Measurements from ENCODE around the gene SMIM9. TPM values are rescaled to one million over a fixed set of nuclear protein-coding genes. Genes with fewer than 3 reads are reported as not detected.
"Not testable (repeated sequence)": the region's sequence is repeated elsewhere in the genome, so short reads cannot be mapped to it uniquely, and the experiment has no call there.

Gene SMIM9
- total RNA-seq, 1 experiment from 2014 or later: not detected

DNA sequence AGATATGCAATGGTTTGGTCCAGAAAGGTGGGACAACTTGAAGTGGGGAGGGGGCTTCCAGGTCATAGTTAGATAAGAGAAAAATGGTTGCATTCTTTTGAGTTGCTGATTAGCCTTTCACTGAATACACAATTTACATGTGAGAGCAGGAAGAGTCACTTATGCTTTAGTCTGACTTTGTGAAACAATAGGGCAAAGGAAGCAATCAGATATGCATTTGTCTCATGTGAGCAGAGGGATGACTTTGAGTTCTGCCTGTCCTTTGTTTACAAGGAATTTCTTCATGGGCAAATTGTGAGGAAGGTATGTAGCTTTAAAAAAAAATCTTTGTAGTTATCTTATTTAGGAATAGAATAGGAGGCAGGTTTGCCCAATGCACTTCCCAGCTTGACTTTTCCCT, 12.9 kb downstream of the SMIM9 start:
- Histone ChIP-seq H3K36me3 (ENCODE audit: insufficient read depth, low read length) (no peaks in the 10 kb centered on the region), H3K9me3 (ENCODE audit: low read length) (no peaks in the 10 kb centered on the region), H3K79me2 (ENCODE audit: low read length) (no peaks in the 10 kb centered on the region), H2AFZ (ENCODE audit: low read length) (no peak overlapping the region), H3K4me3 (ENCODE audit: low read length) (no peak overlapping the region), H3K9me2 (replicated peaks; ENCODE audit: insufficient read depth, low read length) (no peaks in the 10 kb centered on the region), H4K20me1 (ENCODE audit: insufficient read depth, low read depth, low read length) (no peaks in the 10 kb centered on the region), H3K27me3 (ENCODE audit: low read length) (no peaks in the 10 kb centered on the region), H3K4me2 (ENCODE audit: low read depth, low read length, poor library complexity, severe bottlenecking) (no peak overlapping the region), H3K9ac (ENCODE audit: low read length) (no peak overlapping the region), H3K27ac (ENCODE audit: low read length) (no peak overlapping the region), H3K4me1 (ENCODE audit: low read length) (peaks cover 27% of the 10 kb centered on the region)
- no peak for DNase-seq

DNA sequence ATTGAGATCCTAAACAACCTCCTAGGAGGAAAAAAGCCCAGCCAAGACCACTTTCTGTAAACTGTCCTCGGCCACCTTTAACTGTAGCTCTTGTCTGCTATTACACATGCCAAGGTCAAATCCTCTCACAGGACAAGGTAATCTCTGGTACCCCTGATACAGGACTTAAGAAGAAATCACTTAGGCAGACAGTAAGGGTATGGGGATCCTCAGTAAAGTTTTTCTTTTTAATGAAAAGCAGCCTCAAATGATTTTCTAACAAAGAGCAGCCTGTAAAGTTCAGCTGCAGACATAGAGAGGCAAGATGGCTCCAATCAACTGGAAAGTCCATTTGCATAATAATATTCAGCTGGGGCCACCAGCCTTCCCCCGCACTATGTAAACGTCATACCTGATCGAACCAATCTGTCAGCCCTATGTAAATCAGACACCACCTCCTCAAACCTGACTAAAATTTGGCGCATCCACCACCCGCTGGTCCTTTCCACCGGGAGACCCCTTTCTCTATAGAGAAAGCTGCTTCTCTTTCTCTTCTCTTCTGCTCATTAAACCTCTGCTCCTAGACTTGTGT, 14.6 kb downstream of the SMIM9 start:
- Histone ChIP-seq H3K27me3 (ENCODE audit: low read length) (no peaks in the 10 kb centered on the region), H4K20me1 (ENCODE audit: insufficient read depth, low read depth, low read length) (no peaks in the 10 kb centered on the region), H3K4me3 (ENCODE audit: low read length) (peak overlapping the region; percentile 51), H3K9me2 (replicated peaks; ENCODE audit: insufficient read depth, low read length) (no peaks in the 10 kb centered on the region), H3K36me3 (ENCODE audit: insufficient read depth, low read length) (no peaks in the 10 kb centered on the region), H3K4me1 (ENCODE audit: low read length) (peaks cover 27% of the 10 kb centered on the region), H3K9ac (ENCODE audit: low read length) (peak overlapping the region; percentile 62), H3K9me3 (ENCODE audit: low read length) (no peaks in the 10 kb centered on the region), H3K79me2 (ENCODE audit: low read length) (no peaks in the 10 kb centered on the region), H3K4me2 (ENCODE audit: low read depth, low read length, poor library complexity, severe bottlenecking) (peak overlapping the region; percentile 61), H2AFZ (ENCODE audit: low read length) (no peak overlapping the region), H3K27ac (ENCODE audit: low read length) (peak overlapping the region; percentile 95)
- DNase-seq: peak; percentile 89

DNA sequence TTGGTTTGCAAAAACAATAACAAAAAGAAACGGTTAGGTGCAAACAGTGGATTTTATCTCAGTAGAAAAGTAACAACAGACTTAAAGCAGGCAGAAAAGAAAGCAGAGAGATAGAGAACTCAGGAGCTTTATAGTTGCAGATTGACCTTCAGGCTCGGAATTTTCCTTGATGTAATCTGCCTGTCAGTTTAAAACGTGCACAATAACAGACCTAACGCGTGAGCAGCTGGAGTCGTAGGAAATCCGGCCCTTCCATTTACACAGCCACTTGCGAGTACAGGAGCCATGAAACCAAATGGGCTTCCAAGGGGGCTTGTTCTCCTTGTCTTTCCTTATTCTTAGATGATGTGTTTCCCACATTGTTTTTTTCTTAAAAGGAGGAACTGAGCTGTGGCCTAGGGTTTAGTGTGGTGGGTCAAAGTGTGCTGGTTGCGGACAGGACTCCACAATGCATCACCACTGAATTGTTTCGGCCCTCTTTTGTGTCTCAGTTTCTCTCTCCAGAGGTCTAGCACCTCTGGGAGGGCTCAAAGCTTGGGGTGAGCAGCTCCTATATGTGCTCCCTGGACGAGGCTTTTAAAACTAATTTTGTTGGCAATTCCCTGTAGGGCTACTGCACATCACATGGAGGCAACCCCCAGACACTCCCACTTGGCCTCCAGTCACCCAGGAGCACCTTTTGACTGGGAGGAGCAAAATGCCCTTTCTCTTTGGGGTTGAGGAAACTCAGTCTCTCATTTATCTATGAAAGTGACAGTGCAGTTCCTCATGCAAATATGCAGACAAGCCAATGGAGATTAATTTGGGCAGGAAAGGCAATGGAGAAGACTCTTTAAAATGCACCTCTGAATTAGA, 15.3 kb downstream of the SMIM9 start:
- Histone ChIP-seq H3K4me3 (ENCODE audit: low read length) (peak overlapping the region; percentile 51), H3K9ac (ENCODE audit: low read length) (peak overlapping the region; percentile 62), H3K9me3 (ENCODE audit: low read length) (no peaks in the 10 kb centered on the region), H3K27ac (ENCODE audit: low read length) (peak overlapping the region; percentile 95), H2AFZ (ENCODE audit: low read length) (no peak overlapping the region), H3K79me2 (ENCODE audit: low read length) (no peaks in the 10 kb centered on the region), H3K4me2 (ENCODE audit: low read depth, low read length, poor library complexity, severe bottlenecking) (peak overlapping the region; percentile 61), H3K9me2 (replicated peaks; ENCODE audit: insufficient read depth, low read length) (no peaks in the 10 kb centered on the region), H3K4me1 (ENCODE audit: low read length) (peaks cover 27% of the 10 kb centered on the region), H3K27me3 (ENCODE audit: low read length) (no peaks in the 10 kb centered on the region), H3K36me3 (ENCODE audit: insufficient read depth, low read length) (no peaks in the 10 kb centered on the region), H4K20me1 (ENCODE audit: insufficient read depth, low read depth, low read length) (no peaks in the 10 kb centered on the region)
- DNase-seq: peak; percentile 79

DNA sequence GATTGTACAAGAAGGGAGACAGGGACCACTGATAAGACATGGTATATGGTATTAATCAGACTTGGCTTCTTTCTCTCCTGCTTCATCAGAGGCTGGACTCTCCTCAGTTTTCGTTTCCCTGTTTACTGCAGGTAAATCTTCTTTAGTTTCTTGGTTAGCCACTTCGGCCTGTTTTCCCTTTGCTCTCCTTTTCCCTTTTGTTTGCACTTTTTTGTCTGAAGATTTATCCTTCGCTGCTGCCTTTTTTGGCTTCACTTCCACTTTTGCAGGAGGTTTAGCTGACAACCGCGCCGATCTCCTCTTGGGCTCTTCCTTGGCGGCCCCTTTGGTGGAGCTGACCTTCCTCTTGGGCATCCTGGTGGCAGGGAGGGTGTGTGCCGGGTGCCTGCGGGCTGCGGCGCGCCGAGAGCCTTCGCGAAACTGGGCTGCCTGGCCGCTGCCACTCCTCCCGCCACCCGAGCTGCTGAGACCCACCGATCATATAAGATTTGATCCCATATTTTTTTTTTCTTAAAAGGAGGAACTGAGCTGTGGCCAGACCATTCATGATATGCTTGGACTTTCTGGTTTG, 17.3 kb downstream of the SMIM9 start:
- H3K9ac ChIP-seq (ENCODE audit: low read length); H4K20me1 ChIP-seq (ENCODE audit: insufficient read depth, low read depth, low read length); H3K9me3 ChIP-seq (ENCODE audit: low read length); DNase-seq; H3K27ac ChIP-seq (ENCODE audit: low read length); H3K4me2 ChIP-seq (ENCODE audit: low read depth, low read length, poor library complexity, severe bottlenecking); H2AFZ ChIP-seq (ENCODE audit: low read length); H3K4me3 ChIP-seq (ENCODE audit: low read length); H3K79me2 ChIP-seq (ENCODE audit: low read length); H3K9me2 ChIP-seq (replicated peaks; ENCODE audit: insufficient read depth, low read length); H3K27me3 ChIP-seq (ENCODE audit: low read length); H3K36me3 ChIP-seq (ENCODE audit: insufficient read depth, low read length): not testable (repeated sequence)
- H3K4me1 ChIP-seq (ENCODE audit: low read length): peaks cover 23% of the 10 kb centered on the region

DNA sequence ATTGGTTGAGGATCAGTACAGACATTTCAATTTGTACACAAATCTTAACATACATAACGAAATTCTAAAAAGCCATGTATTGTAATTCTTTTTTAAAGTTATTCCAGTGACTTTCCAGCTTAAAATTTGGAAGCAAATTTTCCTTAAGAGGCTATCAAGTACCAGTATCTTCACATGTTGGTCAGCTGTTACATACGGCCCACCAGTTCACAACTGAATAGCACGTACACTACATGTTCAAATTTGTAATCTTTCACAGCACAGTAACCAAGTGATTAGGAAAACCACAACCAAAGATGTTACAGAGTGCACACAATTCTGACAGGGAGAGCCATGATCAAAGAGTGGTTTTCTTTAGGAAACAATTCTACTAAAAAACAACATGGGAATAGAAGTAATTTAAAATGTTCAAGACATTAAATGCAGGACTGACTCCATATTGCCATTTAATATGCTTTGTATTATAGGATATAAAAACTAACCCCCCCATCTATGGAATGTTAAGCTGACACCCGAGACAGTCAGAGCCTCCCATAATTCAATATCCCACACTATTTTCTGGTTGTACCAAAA, 18.1 kb downstream of the SMIM9 start:
- H3K9me3 ChIP-seq (ENCODE audit: low read length); DNase-seq; H3K4me3 ChIP-seq (ENCODE audit: low read length); H3K27me3 ChIP-seq (ENCODE audit: low read length); H3K9me2 ChIP-seq (replicated peaks; ENCODE audit: insufficient read depth, low read length); H3K9ac ChIP-seq (ENCODE audit: low read length); H3K79me2 ChIP-seq (ENCODE audit: low read length); H4K20me1 ChIP-seq (ENCODE audit: insufficient read depth, low read depth, low read length); H2AFZ ChIP-seq (ENCODE audit: low read length); H3K4me2 ChIP-seq (ENCODE audit: low read depth, low read length, poor library complexity, severe bottlenecking); H3K36me3 ChIP-seq (ENCODE audit: insufficient read depth, low read length); H3K27ac ChIP-seq (ENCODE audit: low read length): not testable (repeated sequence)
- peaks cover 23% of the 10 kb centered on the region for H3K4me1 ChIP-seq (ENCODE audit: low read length)

DNA sequence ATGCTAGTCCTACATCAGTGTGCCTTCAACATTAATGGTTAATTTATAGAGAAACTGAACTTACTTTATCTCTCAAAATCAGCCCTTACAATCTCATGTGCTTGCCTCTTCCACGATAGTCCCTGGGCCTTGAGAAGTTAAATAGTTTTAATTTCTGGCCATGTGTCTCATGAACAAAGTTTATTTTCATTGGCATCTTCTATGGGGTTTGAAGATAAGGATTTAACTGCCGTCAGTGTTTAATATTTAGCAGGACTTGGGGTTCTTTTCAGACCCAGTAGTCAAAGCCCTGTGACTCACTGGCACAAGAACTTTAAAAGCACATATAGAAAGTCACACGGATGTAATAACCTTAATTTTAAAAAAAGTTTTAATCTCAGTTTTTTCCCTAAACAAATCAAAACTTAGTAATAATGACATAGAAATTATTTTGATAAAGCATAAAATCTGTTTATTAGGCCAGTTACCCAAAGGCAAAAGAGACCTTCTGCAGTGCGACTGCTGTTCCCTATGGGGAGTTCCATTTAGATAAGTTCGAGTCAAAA, 19.1 kb downstream of the SMIM9 start:
- no peak for DNase-seq
- Histone ChIP-seq H3K4me3 (ENCODE audit: low read length) (no peak overlapping the region), H3K4me1 (ENCODE audit: low read length) (peaks cover 19% of the 10 kb centered on the region), H3K27ac (ENCODE audit: low read length) (no peak overlapping the region), H3K27me3 (ENCODE audit: low read length) (no peaks in the 10 kb centered on the region), H3K36me3 (ENCODE audit: insufficient read depth, low read length) (no peaks in the 10 kb centered on the region), H3K79me2 (ENCODE audit: low read length) (no peaks in the 10 kb centered on the region), H4K20me1 (ENCODE audit: insufficient read depth, low read depth, low read length) (no peaks in the 10 kb centered on the region), H2AFZ (ENCODE audit: low read length) (no peak overlapping the region), H3K9ac (ENCODE audit: low read length) (no peak overlapping the region), H3K4me2 (ENCODE audit: low read depth, low read length, poor library complexity, severe bottlenecking) (no peak overlapping the region), H3K9me3 (ENCODE audit: low read length) (no peaks in the 10 kb centered on the region), H3K9me2 (replicated peaks; ENCODE audit: insufficient read depth, low read length) (no peaks in the 10 kb centered on the region)

DNA sequence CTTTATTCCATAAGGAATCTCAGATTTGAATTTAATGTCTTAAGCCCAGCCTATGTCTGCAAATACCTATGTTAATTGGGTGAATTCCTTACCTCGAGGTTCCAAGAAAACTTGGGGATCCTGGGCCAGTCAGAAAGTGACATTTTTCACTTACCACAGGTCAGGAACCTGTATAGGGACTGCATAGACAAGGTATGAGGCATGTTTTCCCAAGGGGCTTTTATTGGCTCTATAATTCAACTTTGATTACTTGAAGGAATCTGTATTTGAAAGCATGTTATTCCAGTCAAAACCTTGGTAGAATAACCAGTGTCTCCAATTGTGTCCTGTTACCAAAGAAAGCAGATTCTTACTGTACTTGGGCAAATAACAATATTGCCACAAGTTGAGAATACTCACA, 20.7 kb downstream of the SMIM9 start:
- no peak overlapping the region for H2AFZ ChIP-seq (ENCODE audit: low read length)
- no peaks in the 10 kb centered on the region for H3K9me3 ChIP-seq (ENCODE audit: low read length)
- H3K4me3 ChIP-seq (ENCODE audit: low read length): no peak overlapping the region
- no peak overlapping the region for H3K9ac ChIP-seq (ENCODE audit: low read length)
- no peaks in the 10 kb centered on the region for H3K36me3 ChIP-seq (ENCODE audit: insufficient read depth, low read length)
- no peaks in the 10 kb centered on the region for H3K79me2 ChIP-seq (ENCODE audit: low read length)
- no peaks in the 10 kb centered on the region for H3K27me3 ChIP-seq (ENCODE audit: low read length)
- H3K4me2 ChIP-seq (ENCODE audit: low read depth, low read length, poor library complexity, severe bottlenecking): no peak overlapping the region
- DNase-seq: no peak
- H3K9me2 ChIP-seq (replicated peaks; ENCODE audit: insufficient read depth, low read length): no peaks in the 10 kb centered on the region
- H3K4me1 ChIP-seq (ENCODE audit: low read length): peaks cover 4% of the 10 kb centered on the region
- no peaks in the 10 kb centered on the region for H4K20me1 ChIP-seq (ENCODE audit: insufficient read depth, low read depth, low read length)
- H3K27ac ChIP-seq (ENCODE audit: low read length): no peak overlapping the region
